HepG2 (cell line): Measurements from ENCODE around the gene STX1B. TPM values are rescaled to one million over a fixed set of nuclear protein-coding genes. Genes with fewer than 3 reads are reported as not detected.

ENCODE experiments used
- ATAC-seq: fragments of 200-7000 bp; cut with Tn5 transposase; 3 replicates; pipeline ENCODE4 v1.9.1; 2020; ENCODE audit warnings: mild to moderate bottlenecking, moderate library complexity
- BruUV-seq: library from RNA; stranded (reverse); fragments of 400-500 nt; replicated peaks from 2 replicates; lab custom pipeline; 2021; lab: Mats Ljungman, UMichigan
- CTCF ChIA-PET: fragments of 300-600 bp; formaldehyde crosslinking; extraction: SDS; loops from one replicate; lab custom pipeline; 2021; ENCODE audit warnings: low total read pairs, inconsistent platforms, low intra/inter-chr PET ratio; lab: Yijun Ruan, JAX
- POLR2A ChIA-PET: fragments of 350-600 bp; sonication (Branson Sonifier 250); formaldehyde crosslinking; loops from one replicate; lab custom pipeline; 2020; ENCODE audit warnings: antibody characterized with exemption, inconsistent platforms; lab: Yijun Ruan, JAX
- DNase-seq: peaks from one replicate; pipeline ENCODE4 v3.0.0-alpha.2; 2015; ENCODE audit warnings: low spot score
- FAIRE-seq: peaks from 3 replicates; lab custom pipeline; 2011; peaks lifted over from hg19 to GRCh38; lab: Jason Lieb, UNC
- H2AFZ ChIP-seq: one replicate; pipeline ENCODE4 v1.6.1; 2011; ENCODE audit warnings: low read length, inconsistent platforms
- H3K27ac ChIP-seq: fragments of 300-600 bp; 3 replicates; pipeline ENCODE4 v1.8.0; 2011; ENCODE audit warnings: mixed run types, mild to moderate bottlenecking, mixed read lengths, low read length, inconsistent platforms; ENCODE audit not compliant: insufficient read depth; ENCODE audit errors: extremely low read length
- H3K27me3 ChIP-seq, 2 experiments: fragments of 200-600 bp in 1 of 2; 2 replicates in 1 of 2; 3 replicates in 1 of 2; pipeline versions ENCODE4 v1.6.0 to v1.8.0; 2011; ENCODE audit warnings: low read length in 2 of 2, mild to moderate bottlenecking in 2 of 2, moderate library complexity in 2 of 2, inconsistent platforms in 1 of 2; ENCODE audit not compliant: insufficient read depth in 2 of 2, control insufficient read depth in 1 of 2
- H3K36me3 ChIP-seq, 2 experiments: fragments of 200-600 bp in 1 of 2; replicated peaks in 1 of 2; 2 replicates in 1 of 2; 3 replicates in 1 of 2; pipeline versions ENCODE4 v1.5.1 to v1.8.0; 2011; ENCODE audit warnings: low read length in 2 of 2, inconsistent platforms in 1 of 2; ENCODE audit not compliant: insufficient read depth in 2 of 2, control insufficient read depth in 1 of 2
- H3K4me1 ChIP-seq: 2 replicates; pipeline ENCODE4 v1.5.1; 2012; ENCODE audit warnings: low read length, inconsistent platforms; ENCODE audit not compliant: insufficient read depth
- H3K4me2 ChIP-seq: 2 replicates; pipeline ENCODE4 v1.6.0; 2011; ENCODE audit warnings: low read depth, low read length, inconsistent platforms
- H3K4me3 ChIP-seq, 3 experiments: fragments of 200-600 bp in 1 of 3; sonication (generic), shearing (Covaris generic) in 1 of 3; replicated peaks in 1 of 3; 2 replicates each; pipeline ENCODE4 v1.5.1; 2011 to 2016; ENCODE audit warnings: low read length in 3 of 3, inconsistent platforms in 2 of 3, low read depth in 2 of 3, mild to moderate bottlenecking in 2 of 3, control low read depth in 1 of 3, mixed read lengths in 1 of 3; ENCODE audit not compliant: insufficient read depth in 1 of 3
- H3K79me2 ChIP-seq: one replicate; pipeline ENCODE4 v1.6.1; 2011; ENCODE audit warnings: low read length, inconsistent platforms; ENCODE audit not compliant: insufficient read depth
- H3K9ac ChIP-seq: 2 replicates; pipeline ENCODE4 v1.6.0; 2011; ENCODE audit warnings: mild to moderate bottlenecking, low read depth, low read length, inconsistent platforms; ENCODE audit not compliant: insufficient read depth
- H3K9me3 ChIP-seq: 2 replicates; pipeline ENCODE4 v1.5.1; 2012; ENCODE audit warnings: mild to moderate bottlenecking, low read length
- H4K20me1 ChIP-seq: 2 replicates; pipeline ENCODE4 v1.6.0; 2011; ENCODE audit warnings: inconsistent platforms, mild to moderate bottlenecking, low read length, moderate library complexity; ENCODE audit not compliant: insufficient read depth
- FOXP4 ChIP-seq: sonication (generic); formaldehyde crosslinking; IDR thresholded peaks from 2 replicates; pipeline ENCODE4 v1.4.0; 2020; ENCODE audit warnings: missing genetic modification reagents
- NONO ChIP-seq, 2 experiments: fragments of 450-650 bp in 1 of 2; sonication (generic) in 1 of 2; formaldehyde crosslinking in 1 of 2; IDR thresholded peaks in 1 of 2; conservative IDR thresholded peaks in 1 of 2; 2 replicates each; pipeline versions ENCODE4 v1.6.1 to v1.8.0; 2017 to 2022; ENCODE audit warnings: mild to moderate bottlenecking in 1 of 2, missing genetic modification reagents in 1 of 2, moderate library complexity in 1 of 2
- ZNF263 ChIP-seq: sonication (generic); formaldehyde crosslinking; IDR thresholded peaks from 2 replicates; pipeline ENCODE4 v1.4.0; 2020; ENCODE audit warnings: missing genetic modification reagents
- ZNF569 ChIP-seq: sonication (generic); formaldehyde crosslinking; IDR thresholded peaks from 2 replicates; pipeline ENCODE4 v1.5.0; 2020; ENCODE audit warnings: mild to moderate bottlenecking, missing genetic modification reagents, moderate library complexity, borderline replicate concordance
- WGBS: methylation state at CpG from one replicate; pipeline ENCODE4 v1.1.6; 2017; ENCODE audit warnings: low lambda C conversion rate; 5-methylcytosine and 5-hydroxymethylcytosine counted together
- in situ Hi-C: cut with HindIII; loops from 2 replicates; pipeline ENCODE4 v1.10.0; 2017; ENCODE audit warnings: low pct_unique_long_range_greater_than_20kb; ENCODE audit not compliant: extremely low pct_ligation_motif_present
- intact Hi-C: fragments of 100-400 bp; cut with micrococcal nuclease; formaldehyde crosslinking; loops from one replicate; pipeline ENCODE4 v1.10.0; 2022; ENCODE audit not compliant: unreplicated experiment
- polyA plus RNA-seq, 8 experiments: library from polyadenylated mRNA; depleted of rRNA in 3 of 8; stranded (reverse) in 7 of 8; unstranded in 1 of 8; fragments of >200 nt; fragmentation: Illumina TruSeq in 4 of 8; extraction: Trizol in 4 of 8; gene quantifications; 2 replicates each; pipeline versions ENCODE4 v1.2.1 to v1.2.3, GENCODE V29; 2011 to 2016; ENCODE audit warnings: low read depth in 4 of 8, missing spikeins in 1 of 8, mixed read lengths in 1 of 8; ENCODE audit not compliant: insufficient read depth in 1 of 8
- total RNA-seq, 5 experiments: library from RNA; depleted of rRNA; stranded (reverse); fragments of >200 nt; fragmentation: Illumina TruSeq; extraction: Trizol; gene quantifications; 2 replicates each; pipeline ENCODE4 v1.2.3, GENCODE V29; 2016; ENCODE audit warnings: low read depth in 1 of 5

The STX1B gene
- total and polyA plus RNA-seq, 2 of the 13 experiments (the other 11 are each of a cell fraction or from before 2014, with no cell fraction given) = 2.1 to 3.0 TPM

GRCh38 chr16:30984669-30985400 is 25.6 kb downstream of the STX1B start, which contains the start of gene HSD3B7 (continued):
- TF ChIP-seq FOXP4 = 0 out of 2 replicates have a peak, but pooled peaks have one; percentile 20
- peak; percentile 69; the same call in 1 of the 2 replicates for TF ChIP-seq ZNF263 (CRISPR knock-in tag)

GRCh38 chr16:30983898-30984610 is 26.4 kb downstream of the STX1B start:
- DNase-seq (no peak), ATAC-seq (no peak), FAIRE-seq (no peak)
- H3K79me2 ChIP-seq = no peaks in the 10 kb centered on the region
- WGBS = 97% methylated on average over 14 of the region's 14 CpGs
- no peaks in the 10 kb centered on the region for H3K27me3 ChIP-seq
- H3K4me3 ChIP-seq = no peak overlapping the region
- H3K9me3 ChIP-seq = no peaks in the 10 kb centered on the region
- no peak overlapping the region for H3K27ac ChIP-seq
- no peak overlapping the region for H3K4me2 ChIP-seq
- no peaks in the 10 kb centered on the region for H4K20me1 ChIP-seq
- no TSS peak for BruUV-seq
- POLR2A ChIA-PET = interaction anchor here (0.5 to 3.7 kb wide), 21 partner anchors 9 to 889 kb away, joined by 3 to 81 read pairs (median 6); partner anchors contain the start of genes KAT8, PHKG2, STX4 and VKORC1
- CTCF ChIA-PET = interaction anchor here (0.6 to 2.5 kb wide), 10 partner anchors 26 to 884 kb away, joined by 3 to 29 read pairs (median 7); partner anchors contain the start of genes STX1B, STX4, VKORC1 and ZNF646
- no peak overlapping the region for H3K9ac ChIP-seq
- intact Hi-C loops = loop anchor here (10.0 kb wide), 1 partner anchor 881 kb away; no protein-coding TSS in a partner anchor
- peaks cover 16% of the 10 kb centered on the region for H3K4me1 ChIP-seq
- peaks cover 14 to 48% of the 10 kb centered on the region in 2 experiments for H3K36me3 ChIP-seq
- no peak for TF ChIP-seq NONO (IDR thresholded peaks at IDR 0.05)
- TF ChIP-seq NONO (CRISPR knock-in tag; conservative IDR thresholded peaks at IDR 0.05) = peak; percentile 14; the same call in 1 of the 2 replicates
- no peak for TF ChIP-seq ZNF569 (CRISPR knock-in tag)
- H2AFZ ChIP-seq = no peak overlapping the region
- in situ Hi-C loops = loop anchor here (25.0 kb wide), 1 partner anchor 728 kb away; a partner anchor contains a TSS
